HG02973 (cell line): ENCODE measurements around the gene C11orf42.

Experiments used
- ATAC-seq: cut with Tn5 transposase; IDR thresholded peaks from one replicate; pipeline ENCODE4 v1.9.1; 2021; ENCODE audit warnings: moderate library complexity; ENCODE audit not compliant: unreplicated experiment

C11orf42 gene

GRCh38 chr11:6251990-6252473 is 46.7 kb downstream of the C11orf42 start:
- ATAC-seq: no peak

- peak; percentile 87 for ATAC-seq
Observed at GRCh38 chr11:6253197-6253596, 47.8 kb downstream of the C11orf42 start.

- ATAC-seq: no peak
Observed at GRCh38 chr11:6258141-6258540, 52.8 kb downstream of the C11orf42 start.

- ATAC-seq: no peak
Observed at GRCh38 chr11:6258571-6259081, 53.3 kb downstream of the C11orf42 start.

- ATAC-seq: no peak
Observed at GRCh38 chr11:6260207-6260726, 54.9 kb downstream of the C11orf42 start.
